ENCODE results near the gene CIZ1. TPM values are rescaled to one million over a fixed set of nuclear protein-coding genes. Genes with fewer than 3 reads are reported as not detected.

The CIZ1 gene
- total and polyA plus RNA-seq, 2 of the 13 experiments (the other 11 are each of a cell fraction or from before 2014, with no cell fraction given): 30.6 to 50.3 TPM

GRCh38 chr9:128159784-128160602 lies 31.4 kb downstream of the CIZ1 start, which contains the start of gene BBLN (continued):
- TF ChIP-seq ZHX2 (IDR thresholded peaks at IDR 0.05; ENCODE audit: low read depth): no peak
- TF ChIP-seq ZHX2 (CRISPR knock-in tag; IDR thresholded peaks at IDR 0.05; ENCODE audit: borderline replicate concordance): no peak
- no peak for TF ChIP-seq AHDC1 (CRISPR knock-in tag; IDR thresholded peaks at IDR 0.05; ENCODE audit: borderline replicate concordance)
- no peak for TF ChIP-seq ZFP41 (CRISPR knock-in tag; IDR thresholded peaks at IDR 0.05; ENCODE audit: borderline replicate concordance)
- TF ChIP-seq ZSCAN21 (CRISPR knock-in tag; IDR thresholded peaks at IDR 0.05; ENCODE audit: borderline replicate concordance): no peak
- no peak; the same call in 1 of the 2 replicates for TF ChIP-seq NR2C2 (CRISPR knock-in tag; IDR thresholded peaks at IDR 0.05; ENCODE audit: borderline replicate concordance)
- TF ChIP-seq MTF1 (CRISPR knock-in tag; IDR thresholded peaks at IDR 0.05): no peak
- no peak for TF ChIP-seq RAD51 (IDR thresholded peaks at IDR 0.05; ENCODE audit: borderline replicate concordance)
- TF ChIP-seq IRF2 (CRISPR knock-in tag; IDR thresholded peaks at IDR 0.05): 0 out of 2 replicates have a peak, but pooled peaks have one; percentile 15
- no peak for TF ChIP-seq ATF1 (CRISPR knock-in tag; IDR thresholded peaks at IDR 0.05)
- TF ChIP-seq FIP1L1 (IDR thresholded peaks at IDR 0.05; ENCODE audit: borderline replicate concordance, insufficient read depth, low read depth, low read length): no peak
- TF ChIP-seq ZNF75D (CRISPR knock-in tag; IDR thresholded peaks at IDR 0.05; ENCODE audit: borderline replicate concordance): no peak
- TF ChIP-seq CREB1 (IDR thresholded peaks at IDR 0.05): peak; percentile 65; the same call in 1 of the 2 replicates
- no peak for TF ChIP-seq CREB1 (CRISPR knock-in tag; IDR thresholded peaks at IDR 0.05)
- TF ChIP-seq U2AF2 (IDR thresholded peaks at IDR 0.05; ENCODE audit: low read depth, low read length): no peak
- TF ChIP-seq ATF7-NPFF (CRISPR knock-in tag; IDR thresholded peaks at IDR 0.05; ENCODE audit: low read depth): peak; percentile 26; the same call in 1 of the 2 replicates
- TF ChIP-seq, protein P1, sequence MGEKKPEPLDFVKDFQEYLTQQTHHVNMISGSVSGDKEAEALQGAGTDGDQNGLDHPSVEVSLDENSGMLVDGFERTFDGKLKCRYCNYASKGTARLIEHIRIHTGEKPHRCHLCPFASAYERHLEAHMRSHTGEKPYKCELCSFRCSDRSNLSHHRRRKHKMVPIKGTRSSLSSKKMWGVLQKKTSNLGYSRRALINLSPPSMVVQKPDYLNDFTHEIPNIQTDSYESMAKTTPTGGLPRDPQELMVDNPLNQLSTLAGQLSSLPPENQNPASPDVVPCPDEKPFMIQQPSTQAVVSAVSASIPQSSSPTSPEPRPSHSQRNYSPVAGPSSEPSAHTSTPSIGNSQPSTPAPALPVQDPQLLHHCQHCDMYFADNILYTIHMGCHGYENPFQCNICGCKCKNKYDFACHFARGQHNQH (CRISPR knock-in tag; IDR thresholded peaks at IDR 0.05): no peak

Measured in HepG2 (cell line).